HG03025 (cell line): ENCODE measurements around the gene SLC35A5.

Source experiments
- ATAC-seq: cut with Tn5 transposase; IDR thresholded peaks from one replicate; pipeline ENCODE4 v1.9.1; 2021; ENCODE audit warnings: mild to moderate bottlenecking, moderate library complexity; ENCODE audit not compliant: unreplicated experiment, low FRiP score

Gene SLC35A5

GRCh38 chr3:112617285-112617684 lies 55.4 kb downstream of the SLC35A5 start:
- ATAC-seq = no peak

- peak; percentile 70 for ATAC-seq
These were observed 57.5 kb downstream of the SLC35A5 start for GRCh38 chr3:112619295-112619694.

- no peak for ATAC-seq
These were observed 61.4 kb downstream of the SLC35A5 start for GRCh38 chr3:112623213-112623612.

- no peak for ATAC-seq
These were observed 61.9 kb downstream of the SLC35A5 start for GRCh38 chr3:112623717-112624116.

- ATAC-seq = no peak
These were observed 65.6 kb downstream of the SLC35A5 start for GRCh38 chr3:112627419-112627818.

- ATAC-seq = no peak
These were observed 66.1 kb downstream of the SLC35A5 start for GRCh38 chr3:112627919-112628466.

- ATAC-seq = no peak
These were observed 67.6 kb downstream of the SLC35A5 start for GRCh38 chr3:112629425-112629824.

GRCh38 chr3:112631257-112631656 lies 69.4 kb downstream of the SLC35A5 start:
- no peak for ATAC-seq

- no peak for ATAC-seq
These were observed 70.8 kb downstream of the SLC35A5 start for GRCh38 chr3:112632596-112632995.

- no peak for ATAC-seq
These were observed 71.3 kb downstream of the SLC35A5 start for GRCh38 chr3:112633191-112633590.

GRCh38 chr3:112633757-112634156 lies 71.9 kb downstream of the SLC35A5 start:
- ATAC-seq = no peak

GRCh38 chr3:112634786-112635541 lies 73.1 kb downstream of the SLC35A5 start:
- no peak for ATAC-seq
